ENCODE data around the gene RAB12.
"Not testable (repeated sequence)": the region's sequence is repeated elsewhere in the genome, so short reads cannot be mapped to it uniquely, and the experiment has no call there.

RAB12 gene

DNA sequence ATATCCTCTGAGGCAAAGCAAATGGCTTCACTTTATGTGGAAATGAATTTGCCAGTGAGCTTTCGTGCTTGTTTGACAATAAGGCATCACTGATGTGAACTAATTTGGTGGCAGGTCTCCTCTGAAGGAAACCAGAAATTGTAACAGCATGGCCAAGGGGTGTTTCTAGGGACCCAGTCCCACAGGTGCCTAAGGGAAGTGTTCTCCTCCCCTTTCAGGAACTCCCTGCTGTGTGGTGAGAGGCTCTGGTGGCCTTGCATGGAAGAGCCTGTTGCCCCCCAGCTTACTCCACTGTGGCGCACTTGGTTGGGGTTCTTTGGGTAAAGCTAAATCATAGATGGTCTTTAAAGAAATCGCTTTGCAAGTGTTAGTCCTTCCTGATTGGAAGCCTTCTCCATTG, 20.4 kb downstream of the RAB12 start:
- Histone ChIP-seq H3K36me3 (peaks cover 94 to 100% (median 98%) of the 10 kb centered on the region in 11 experiments), H3K4me3 (no peak overlapping the region), H4K20me1 (peaks cover 16 to 98% (median 69%) of the 10 kb centered on the region in 11 experiments), H3K4me2 (no peak overlapping the region), H3K9ac (no peak overlapping the region), H3K27ac (no peak overlapping the region), H3K4me1 (no peaks in the 10 kb centered on the region), H3K27me3 (no peaks in the 10 kb centered on the region), H3K9me3 (replicated peaks in 1 of 11) (no peaks in the 10 kb centered on the region)
- TF ChIP-seq Cebpa-rat (IDR thresholded peaks at IDR 0.05): no peak

DNA sequence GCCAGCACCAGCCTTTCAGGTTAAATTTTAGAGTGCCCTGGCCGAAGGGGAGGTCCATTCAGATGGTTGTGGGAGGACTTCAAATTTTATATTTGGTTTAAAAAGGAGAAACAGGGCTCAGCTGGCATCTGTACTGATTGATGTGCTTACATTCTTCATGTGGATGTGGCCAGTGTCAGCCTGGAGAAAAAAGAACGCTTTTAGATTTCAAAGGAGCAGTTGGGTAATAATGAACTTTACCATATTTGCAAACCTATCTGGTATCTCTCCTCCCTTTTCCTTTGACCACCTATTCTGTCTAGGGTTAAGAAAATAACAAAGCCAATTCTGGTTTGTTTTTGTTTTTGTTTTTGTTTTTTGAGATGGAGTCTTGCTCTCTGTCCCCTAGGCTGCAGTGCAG, 21.3 kb downstream of the RAB12 start:
- H3K27ac ChIP-seq: no peak overlapping the region
- H3K9me3 ChIP-seq (replicated peaks in 1 of 11): no peaks in the 10 kb centered on the region
- no peak overlapping the region for H3K9ac ChIP-seq
- no peak for TF ChIP-seq Cebpa-rat (IDR thresholded peaks at IDR 0.05)
- H3K36me3 ChIP-seq: peaks cover 94 to 100% (median 98%) of the 10 kb centered on the region in 11 experiments
- H4K20me1 ChIP-seq: peaks cover 6 to 95% (median 62%) of the 10 kb centered on the region in 11 experiments; a peak in 19 of 22 replicates
- H3K27me3 ChIP-seq: no peaks in the 10 kb centered on the region
- H3K4me3 ChIP-seq: no peak overlapping the region
- no peak overlapping the region for H3K4me2 ChIP-seq
- H3K4me1 ChIP-seq: no peaks in the 10 kb centered on the region

DNA sequence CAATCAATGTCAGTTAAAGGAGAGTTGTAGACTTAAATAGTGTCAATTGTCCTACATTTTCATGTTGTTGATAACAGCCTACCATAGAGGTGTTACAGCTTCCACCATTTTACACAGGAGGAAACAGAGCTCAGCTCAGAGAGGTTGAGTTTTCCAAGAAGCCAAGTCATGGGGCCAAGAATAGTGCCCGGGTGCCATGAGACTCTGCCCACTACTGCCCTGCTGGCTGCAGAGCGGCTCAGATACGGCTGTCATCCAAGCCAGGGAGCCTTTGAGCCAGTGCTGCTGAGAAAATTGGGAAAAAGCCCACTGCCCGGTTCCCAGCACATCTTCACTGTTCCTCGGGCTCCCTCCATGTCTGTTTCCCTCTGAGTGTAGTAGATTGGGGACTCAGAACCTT, 22.0 kb downstream of the RAB12 start:
- TF ChIP-seq Cebpa-rat (IDR thresholded peaks at IDR 0.05): no peak
- Histone ChIP-seq H3K4me3 (no peak overlapping the region), H3K4me1 (no peaks in the 10 kb centered on the region), H3K9me3 (replicated peaks in 1 of 11) (no peaks in the 10 kb centered on the region), H3K4me2 (no peak overlapping the region), H3K9ac (no peak overlapping the region), H3K27me3 (no peaks in the 10 kb centered on the region), H3K36me3 (peaks cover 94 to 100% (median 98%) of the 10 kb centered on the region in 11 experiments), H4K20me1 (peaks cover 4 to 90% (median 58%) of the 10 kb centered on the region in 11 experiments; a peak in 18 of 22 replicates), H3K27ac (no peak overlapping the region)

DNA sequence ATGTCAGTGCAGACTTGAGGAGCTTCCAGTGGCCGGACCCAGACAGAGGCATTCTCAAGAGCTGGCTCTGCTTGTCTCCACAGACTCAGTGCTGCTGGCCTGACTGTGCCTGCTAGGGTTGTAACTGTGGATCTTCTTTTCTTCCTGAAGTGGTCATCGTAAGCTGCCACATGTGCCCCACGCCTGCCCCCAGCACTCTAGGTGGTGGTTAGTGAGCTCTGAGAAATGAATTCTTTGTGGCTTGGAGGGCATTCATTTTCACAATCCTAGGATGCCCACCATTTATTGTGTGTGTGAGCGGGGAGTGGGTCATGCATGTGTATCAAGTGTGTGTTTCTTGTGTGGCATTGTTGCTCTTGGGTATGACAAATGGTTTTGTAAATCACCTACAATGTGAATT, 23.1 kb downstream of the RAB12 start:
- Histone ChIP-seq H3K27ac (no peak overlapping the region), H3K4me2 (no peak overlapping the region), H3K36me3 (peaks cover 94 to 100% (median 98%) of the 10 kb centered on the region in 11 experiments), H3K4me1 (no peaks in the 10 kb centered on the region), H3K9ac (no peak overlapping the region), H3K27me3 (no peaks in the 10 kb centered on the region), H4K20me1 (peaks cover 0 to 83% (median 54%) of the 10 kb centered on the region in 11 experiments; a peak in 17 of 22 replicates), H3K9me3 (replicated peaks in 1 of 11) (no peaks in the 10 kb centered on the region), H3K4me3 (no peak overlapping the region)
- TF ChIP-seq Cebpa-rat (IDR thresholded peaks at IDR 0.05): no peak

DNA sequence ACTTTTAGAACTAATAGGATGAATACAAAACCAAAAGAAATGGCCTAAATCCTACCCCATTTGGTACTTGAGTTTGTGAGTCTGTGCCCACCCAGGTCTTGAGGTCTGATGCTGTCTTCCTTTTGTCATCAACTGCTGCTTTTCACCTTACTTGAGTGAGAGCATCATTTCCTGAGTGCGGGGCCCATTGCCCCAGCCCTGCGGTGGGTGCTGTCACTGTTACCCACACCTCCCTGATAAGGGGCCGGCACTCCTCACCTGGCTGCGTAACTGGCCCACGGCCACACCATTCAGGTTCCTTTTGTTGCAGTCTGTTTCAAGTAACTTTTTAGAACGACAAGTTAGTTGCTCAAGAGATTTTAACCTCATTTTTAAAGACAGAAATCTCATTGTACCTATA, 25.3 kb downstream of the RAB12 start:
- TF ChIP-seq Cebpa-rat (IDR thresholded peaks at IDR 0.05): no peak
- H3K4me2 ChIP-seq: no peak overlapping the region
- H3K36me3 ChIP-seq: peaks cover 97 to 100% (median 100%) of the 10 kb centered on the region in 11 experiments
- H3K4me1 ChIP-seq: no peaks in the 10 kb centered on the region
- no peak overlapping the region for H3K9ac ChIP-seq
- no peak overlapping the region for H3K27ac ChIP-seq
- H3K4me3 ChIP-seq: no peak overlapping the region
- H3K9me3 ChIP-seq (replicated peaks in 1 of 11): no peaks in the 10 kb centered on the region
- H4K20me1 ChIP-seq: peaks cover 0 to 65% (median 43%) of the 10 kb centered on the region in 11 experiments; a peak in 16 of 22 replicates
- no peaks in the 10 kb centered on the region for H3K27me3 ChIP-seq

DNA sequence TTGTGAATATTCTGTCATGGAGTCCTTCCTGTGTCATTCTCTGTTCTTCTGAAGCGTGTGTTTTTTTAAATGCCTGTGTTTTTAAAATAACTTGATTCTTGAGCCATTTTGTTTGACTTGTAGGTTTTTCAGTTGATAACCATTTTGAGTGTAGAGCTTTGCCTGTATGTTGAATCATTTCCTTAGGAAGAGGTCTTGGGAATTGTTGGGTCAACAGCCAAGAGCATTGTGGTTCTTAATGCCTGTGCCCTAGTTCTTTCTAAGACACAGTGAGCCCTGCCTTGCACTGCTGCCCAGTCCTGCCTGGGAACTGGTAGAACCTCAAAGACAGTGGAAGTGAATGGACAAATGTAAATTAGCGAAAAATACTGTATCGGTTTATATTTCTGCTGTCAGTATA, 25.9 kb downstream of the RAB12 start:
- Histone ChIP-seq H3K4me1 (no peaks in the 10 kb centered on the region), H3K9ac (no peak overlapping the region), H3K4me2 (no peak overlapping the region), H3K27me3 (no peaks in the 10 kb centered on the region), H3K27ac (no peak overlapping the region), H3K4me3 (no peak overlapping the region), H4K20me1 (peaks cover 0 to 59% (median 38%) of the 10 kb centered on the region in 11 experiments; a peak in 15 of 22 replicates), H3K36me3 (peaks cover 97 to 100% (median 100%) of the 10 kb centered on the region in 11 experiments), H3K9me3 (replicated peaks in 1 of 11) (no peaks in the 10 kb centered on the region; a peak in 1 of 22 replicates)
- no peak for TF ChIP-seq Cebpa-rat (IDR thresholded peaks at IDR 0.05)

DNA sequence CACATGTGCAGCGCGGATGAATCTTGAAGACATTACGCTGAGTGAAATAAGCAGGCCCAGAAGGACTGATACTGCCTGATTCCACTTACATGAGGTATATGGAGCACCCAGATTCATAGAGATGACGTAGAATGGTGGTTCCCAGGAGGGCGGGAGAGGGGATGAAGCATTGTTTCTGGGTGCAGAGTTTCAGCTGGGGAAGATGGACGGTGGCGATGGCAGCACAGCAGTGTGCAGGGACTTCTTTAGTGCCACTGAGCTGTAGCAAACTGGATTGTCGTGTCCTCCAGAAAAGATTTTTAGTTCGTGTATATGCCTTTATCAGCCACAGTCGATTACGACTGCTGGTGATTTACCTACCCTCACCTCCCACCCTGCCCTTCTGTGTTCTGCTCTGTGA, 30.5 kb downstream of the RAB12 start:
- Histone ChIP-seq H3K9ac (no peak overlapping the region), H4K20me1 (peaks cover 0 to 20% (median 0%) of the 10 kb centered on the region in 11 experiments; a peak in 4 of 22 replicates), H3K36me3 (peaks cover 58 to 74% (median 62%) of the 10 kb centered on the region in 11 experiments), H3K27ac (no peak overlapping the region), H3K4me2 (no peak overlapping the region), H3K27me3 (no peaks in the 10 kb centered on the region), H3K9me3 (replicated peaks in 1 of 11) (no peaks in the 10 kb centered on the region; a peak in 1 of 22 replicates), H3K4me3 (no peak overlapping the region), H3K4me1 (no peaks in the 10 kb centered on the region)
- no peak for TF ChIP-seq Cebpa-rat (IDR thresholded peaks at IDR 0.05)

DNA sequence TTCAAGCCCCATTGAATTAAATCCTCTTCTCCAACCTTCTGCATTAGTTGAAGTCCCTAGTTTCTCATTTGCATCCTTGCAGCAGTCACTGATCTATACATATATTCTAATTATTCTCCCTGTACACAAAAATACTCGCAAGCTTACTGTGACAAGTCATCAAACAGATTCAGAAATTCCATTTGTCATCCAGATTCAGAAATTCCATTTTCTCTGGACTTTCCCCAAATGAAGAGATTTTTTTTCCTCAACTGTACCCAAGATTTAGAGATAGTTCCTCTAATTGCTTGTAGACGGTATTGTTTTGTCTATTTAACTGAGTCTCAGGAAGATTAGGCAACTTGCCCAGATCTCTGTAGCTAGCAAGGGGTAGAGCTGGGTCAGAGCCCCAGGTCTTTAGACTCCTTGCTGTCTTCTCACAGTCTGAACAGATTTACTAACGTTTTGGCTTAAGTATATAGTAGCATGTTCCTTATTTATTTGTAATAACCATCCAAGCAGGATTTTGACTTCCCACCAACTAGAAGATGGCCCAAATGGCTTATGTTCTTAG, 34.2 kb downstream of the RAB12 start:
- H4K20me1 ChIP-seq: 0 out of 22 replicates have a peak, but pooled peaks cover 0 to 9% (median 0%) of the 10 kb centered on the region in 11 experiments
- H3K4me3 ChIP-seq: no peak overlapping the region
- H3K4me1 ChIP-seq: no peaks in the 10 kb centered on the region
- peaks cover 0 to 15% (median 10%) of the 10 kb centered on the region in 11 experiments; a peak in 18 of 22 replicates for H3K9me3 ChIP-seq (replicated peaks in 1 of 11)
- no peak overlapping the region for H3K4me2 ChIP-seq
- H3K9ac ChIP-seq: no peak overlapping the region
- H3K27ac ChIP-seq: no peak overlapping the region
- H3K36me3 ChIP-seq: peaks cover 22 to 37% (median 27%) of the 10 kb centered on the region in 11 experiments
- H3K27me3 ChIP-seq: no peaks in the 10 kb centered on the region
- no peak for TF ChIP-seq Cebpa-rat (IDR thresholded peaks at IDR 0.05)

DNA sequence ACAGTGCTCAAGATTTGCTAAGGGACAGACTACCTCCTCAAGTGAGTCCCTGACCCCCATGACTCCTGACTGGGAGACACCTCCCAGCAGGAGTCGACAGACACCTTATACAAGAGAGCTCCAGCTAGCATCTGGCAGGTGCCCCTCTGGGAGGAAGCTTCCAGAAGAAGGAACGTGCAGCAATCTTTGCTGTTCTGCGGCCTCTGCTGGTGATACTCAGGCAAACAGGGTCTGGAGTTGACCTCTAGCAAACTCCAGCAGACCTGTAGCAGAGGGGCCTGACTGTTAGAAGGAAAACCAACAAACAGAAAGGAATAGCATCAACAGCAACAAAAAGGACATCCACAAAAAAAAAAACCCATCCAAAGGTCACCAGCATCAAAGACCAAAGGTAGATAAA, 38.1 kb downstream of the RAB12 start:
- not testable (repeated sequence) for H3K9ac ChIP-seq, H3K27me3 ChIP-seq, H3K4me2 ChIP-seq, H3K4me1 ChIP-seq, H3K4me3 ChIP-seq, H4K20me1 ChIP-seq, H3K27ac ChIP-seq, H3K36me3 ChIP-seq
- peaks cover 6 to 42% (median 28%) of the 10 kb centered on the region in 11 experiments; a peak in 21 of 22 replicates for H3K9me3 ChIP-seq (replicated peaks in 1 of 11)

DNA sequence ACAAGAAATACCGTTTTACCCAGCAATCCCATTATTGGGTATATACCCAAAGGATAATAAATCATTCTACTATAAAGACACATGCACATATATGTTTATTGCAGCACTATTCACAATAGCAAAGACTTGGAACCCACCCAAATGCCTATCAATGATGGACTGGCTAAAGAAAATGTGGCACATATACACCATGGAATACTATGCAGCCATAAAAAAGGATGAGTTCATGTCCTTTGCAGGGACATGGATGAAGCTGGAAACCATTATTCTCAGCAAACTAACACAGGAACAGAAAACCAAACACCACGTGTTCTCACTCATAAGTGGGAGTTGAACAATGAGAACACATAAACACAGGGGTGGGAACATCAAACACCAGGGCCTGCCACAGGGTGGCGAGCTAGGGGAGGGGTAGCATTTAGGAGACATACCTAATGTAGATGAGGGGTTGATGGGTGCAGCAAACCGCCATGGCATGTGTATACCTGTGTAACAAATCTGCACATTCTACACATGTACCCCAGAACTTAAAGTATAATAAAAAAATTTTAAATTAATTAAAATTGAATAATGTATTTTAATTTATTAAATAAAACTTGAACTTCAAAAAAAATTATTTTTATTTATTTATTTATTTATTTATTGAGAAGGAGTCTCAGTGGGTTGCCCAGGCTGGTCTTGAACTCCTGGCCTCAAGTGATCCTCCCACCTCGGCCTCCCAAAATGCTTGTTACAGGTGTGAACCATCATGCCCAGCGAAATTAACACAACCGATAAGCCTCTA, 42.4 kb downstream of the RAB12 start:
- H3K4me2 ChIP-seq, H3K27me3 ChIP-seq, H3K4me3 ChIP-seq, H3K36me3 ChIP-seq, H3K27ac ChIP-seq, H3K9ac ChIP-seq, H4K20me1 ChIP-seq: not testable (repeated sequence)
- Histone ChIP-seq H3K9me3 (replicated peaks in 1 of 11) (peaks cover 6 to 42% (median 28%) of the 10 kb centered on the region in 11 experiments; a peak in 21 of 22 replicates), H3K4me1 (peaks cover 0 to 38% (median 18%) of the 10 kb centered on the region in 10 experiments; a peak in 14 of 20 replicates)
